ENCODE measurements around the gene APOL2.
"Not testable (repeated sequence)": the region's sequence is repeated elsewhere in the genome, so short reads cannot be mapped to it uniquely, and the experiment has no call there.

APOL2 gene

GRCh38 chr22:36262307-36262706 lies 23.0 kb upstream of the APOL2 start:
- not testable (repeated sequence) for DNase-seq

- not testable (repeated sequence) for DNase-seq
These were observed 22.3 kb upstream of the APOL2 start for GRCh38 chr22:36261675-36262074.

GRCh38 chr22:36259615-36260300 lies 20.4 kb upstream of the APOL2 start:
- DNase-seq: no peak

- DNase-seq: no peak
These were observed 19.6 kb upstream of the APOL2 start for GRCh38 chr22:36258701-36259614.

- DNase-seq: no peak
These were observed 18.8 kb upstream of the APOL2 start for GRCh38 chr22:36257948-36258670.

GRCh38 chr22:36257308-36257707 lies 18.0 kb upstream of the APOL2 start:
- DNase-seq: no peak

GRCh38 chr22:36256478-36256877 lies 17.2 kb upstream of the APOL2 start:
- no peak for DNase-seq

- DNase-seq: not testable (repeated sequence)
These were observed 16.2 kb upstream of the APOL2 start for GRCh38 chr22:36255572-36255971.

GRCh38 chr22:36253523-36254490 lies 14.5 kb upstream of the APOL2 start:
- peak; percentile 57 for DNase-seq

- peak; percentile 50 for DNase-seq
These were observed 13.6 kb upstream of the APOL2 start, which contains the start of gene APOL1 for GRCh38 chr22:36252754-36253522. Gene APOL1 (plus strand): TSS chr22:36253133. CDS start chr22:36254956, 1,823 bp downstream.

- DNase-seq: not testable (repeated sequence)
These were observed 12.8 kb upstream of the APOL2 start for GRCh38 chr22:36251979-36252608.

- DNase-seq: not testable (repeated sequence)
These were observed 11.1 kb upstream of the APOL2 start for GRCh38 chr22:36250292-36250960.

- DNase-seq: no peak
These were observed 9.8 kb upstream of the APOL2 start for GRCh38 chr22:36249160-36249559.

- no peak for DNase-seq
These were observed 8.6 kb upstream of the APOL2 start for GRCh38 chr22:36247955-36248354.

GRCh38 chr22:36246718-36247117 lies 7.4 kb upstream of the APOL2 start:
- DNase-seq: no peak

GRCh38 chr22:36245805-36246356 lies 6.6 kb upstream of the APOL2 start:
- no peak for DNase-seq

- no peak for DNase-seq
These were observed 5.4 kb upstream of the APOL2 start for GRCh38 chr22:36244522-36245391.

GRCh38 chr22:36243986-36244385 lies 4.7 kb upstream of the APOL2 start:
- no peak for DNase-seq

GRCh38 chr22:36239150-36239400 lies 252 bp downstream of the APOL2 start:
- peak; percentile 21 for DNase-seq

Measured in activated naive CD4-positive, alpha-beta T cell treated with anti-CD3 and anti-CD28 coated beads, Interleukin-2, amount 50 U/mL, for 16 hours (primary cell).